Mucosa of descending colon (tissue), 3 donors: ENCODE data around the gene ANKRD24. TPM values are rescaled to one million over a fixed set of nuclear protein-coding genes. Genes with fewer than 3 reads are reported as not detected.
"Not testable (repeated sequence)": the region's sequence is repeated elsewhere in the genome, so short reads cannot be mapped to it uniquely, and the experiment has no call there.

Source experiments
- ATAC-seq: fragments of 200-7000 bp; cut with Tn5 transposase; one replicate; pipeline ENCODE4 v1.9.1; 2020; ENCODE audit warnings: mild to moderate bottlenecking, moderate library complexity
- DNase-seq, 3 donors: peaks; one replicate each; pipeline ENCODE4 v3.0.0-alpha.2; 2020
- H3K36me3 ChIP-seq: fragments of 200-600 bp; one replicate; pipeline ENCODE4 v1.8.0; 2021; ENCODE audit warnings: low read depth, mild to moderate bottlenecking
- H3K4me1 ChIP-seq: fragments of 200-600 bp; one replicate; pipeline ENCODE4 v1.8.0; 2021; ENCODE audit warnings: low read depth, mild to moderate bottlenecking
- H3K4me3 ChIP-seq: fragments of 200-600 bp; one replicate; pipeline ENCODE4 v1.8.0; 2021; ENCODE audit warnings: mild to moderate bottlenecking
- H3K9me3 ChIP-seq: fragments of 200-600 bp; one replicate; pipeline ENCODE4 v1.8.0; 2021; ENCODE audit warnings: mild to moderate bottlenecking
- intact Hi-C, 2 donors: fragments of 100-400 bp; cut with DNase I in 1 of 2; cut with micrococcal nuclease in 1 of 2; formaldehyde crosslinking; loops; one replicate each; pipeline versions ENCODE4 v1.11.0 to v1.11.1; 2022; cut with DNase I, micrococcal nuclease
- long read RNA-seq, 2 donors: library from polyadenylated mRNA; unstranded; transcript quantifications; one replicate each; pipeline ENCODE4 v2.0.0, GENCODE V29; 2019 to 2021
- total RNA-seq, 3 donors: library from RNA; stranded (reverse); fragmentation: NEBNext Ultra II Directional in 2 of 3; extraction: Animal tissue kit (Norgen Biotek cat#: 25700) in 2 of 3; gene quantifications; one replicate each; pipeline versions ENCODE4 v1.2.1 to v1.2.4, GENCODE V29; 2021 to 2023
- TF ChIP-seq, protein P1 (sequence below): fragments of 200-600 bp; IDR thresholded peaks from one replicate; pipeline ENCODE4 v1.8.0; 2022; ENCODE audit warnings: antibody characterized with exemption, mild to moderate bottlenecking
- donor health status: DM: no; HTN: no; CAD: no; lungs with moderate emphysema.
- donor health status: DM: no; HTN: no; CAD: no.
- donor health status: DM: no; HTN: yes; CAD: no.

The ANKRD24 gene
- 1 to 10 TPM in 2 of 3 donors, under 1 TPM in 1; 0.95 to 2.7 (median 1.3) TPM for total RNA-seq
- long read RNA-seq, donor 1, partial matches to known transcripts, result 2 of 6 reads
- long read RNA-seq, donor 1, other reads (novel, unspliced or antisense), result 3 of 6 reads
- long read RNA-seq, donor 2, result 0 reads

DNA sequence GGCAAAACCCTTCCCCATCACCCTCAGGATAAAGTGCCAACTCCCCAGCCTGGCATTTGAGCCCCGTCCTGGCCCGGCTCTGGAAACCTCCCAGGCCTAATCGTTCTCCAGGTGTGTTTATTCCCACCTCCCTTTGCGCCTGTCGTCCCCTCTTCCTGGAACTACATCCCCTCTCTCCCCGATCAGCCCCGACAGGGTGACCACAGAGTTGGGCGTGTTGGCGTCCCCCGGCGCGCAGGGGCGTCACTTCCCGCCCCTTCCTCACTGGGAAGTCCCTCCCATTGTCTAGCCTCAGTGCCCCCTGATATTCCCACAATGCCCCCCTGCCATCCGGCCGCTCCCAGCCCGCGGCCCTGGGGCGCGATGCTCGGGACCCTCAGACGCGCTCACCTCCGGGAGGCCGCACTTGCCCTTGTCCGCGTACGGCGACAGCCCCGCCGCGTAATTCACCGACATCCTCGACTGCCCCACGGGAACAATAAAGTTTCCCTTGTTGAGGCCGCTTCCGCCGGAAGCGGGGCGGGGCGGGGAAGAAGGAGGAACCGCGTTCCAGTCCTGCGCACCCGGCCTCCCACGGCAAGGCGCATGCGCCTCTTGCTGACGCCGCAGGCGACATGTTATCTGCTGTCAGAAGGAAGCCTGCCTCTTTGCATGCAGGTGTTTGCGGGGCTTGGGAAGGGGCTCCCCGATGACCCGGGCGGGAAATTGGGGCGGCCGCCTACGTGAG, at the start of gene ANKRD24, which contains the start of gene SIRT6:
TSS of gene ANKRD24 (plus strand) at position 606 of the 727 bp plus-strand sequence. CDS start 3,737 bp downstream, outside the sequence.
TSS of gene SIRT6 (minus strand) at position 480 of the 727 bp plus-strand sequence. CDS start at position 456, 24 bp downstream.
- H3K36me3 ChIP-seq, result no peaks in the 10 kb centered on the region
- intact Hi-C loops, result no loop called here
- H3K4me3 ChIP-seq, result peak within 1 kb of the TSS; percentile 79
- DNase-seq (peak; percentile 96 to 98 (median 97)), ATAC-seq (peak; percentile 88)
- peaks cover 23% of the 10 kb centered on the region for H3K4me1 ChIP-seq
- TF ChIP-seq, protein P1, sequence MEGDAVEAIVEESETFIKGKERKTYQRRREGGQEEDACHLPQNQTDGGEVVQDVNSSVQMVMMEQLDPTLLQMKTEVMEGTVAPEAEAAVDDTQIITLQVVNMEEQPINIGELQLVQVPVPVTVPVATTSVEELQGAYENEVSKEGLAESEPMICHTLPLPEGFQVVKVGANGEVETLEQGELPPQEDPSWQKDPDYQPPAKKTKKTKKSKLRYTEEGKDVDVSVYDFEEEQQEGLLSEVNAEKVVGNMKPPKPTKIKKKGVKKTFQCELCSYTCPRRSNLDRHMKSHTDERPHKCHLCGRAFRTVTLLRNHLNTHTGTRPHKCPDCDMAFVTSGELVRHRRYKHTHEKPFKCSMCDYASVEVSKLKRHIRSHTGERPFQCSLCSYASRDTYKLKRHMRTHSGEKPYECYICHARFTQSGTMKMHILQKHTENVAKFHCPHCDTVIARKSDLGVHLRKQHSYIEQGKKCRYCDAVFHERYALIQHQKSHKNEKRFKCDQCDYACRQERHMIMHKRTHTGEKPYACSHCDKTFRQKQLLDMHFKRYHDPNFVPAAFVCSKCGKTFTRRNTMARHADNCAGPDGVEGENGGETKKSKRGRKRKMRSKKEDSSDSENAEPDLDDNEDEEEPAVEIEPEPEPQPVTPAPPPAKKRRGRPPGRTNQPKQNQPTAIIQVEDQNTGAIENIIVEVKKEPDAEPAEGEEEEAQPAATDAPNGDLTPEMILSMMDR, result no peak
- no peaks in the 10 kb centered on the region for H3K9me3 ChIP-seq

- DNase-seq (no peak), ATAC-seq (no peak)
- TF ChIP-seq, protein P1, result no peak
- Histone ChIP-seq H3K36me3 (no peaks in the 10 kb centered on the region), H3K9me3 (no peaks in the 10 kb centered on the region), H3K4me1 (peaks cover 38% of the 10 kb centered on the region), H3K4me3 (no peak overlapping the region)
- intact Hi-C loops, result no loop called here
These were observed 48.1 kb upstream of the ANKRD24 start for GRCh38 chr19:4134351-4134750.

GRCh38 chr19:4135386-4135785, 47.1 kb upstream of the ANKRD24 start:
- ATAC-seq, H3K36me3 ChIP-seq, H3K4me3 ChIP-seq, H3K9me3 ChIP-seq, DNase-seq, intact Hi-C loops: not testable (repeated sequence)
- peaks cover 30% of the 10 kb centered on the region for H3K4me1 ChIP-seq

GRCh38 chr19:4136680-4137088, 45.8 kb upstream of the ANKRD24 start:
- TF ChIP-seq, protein P1, result no peak
- Histone ChIP-seq H3K4me3 (no peak overlapping the region), H3K36me3 (no peaks in the 10 kb centered on the region), H3K4me1 (peaks cover 21% of the 10 kb centered on the region), H3K9me3 (no peaks in the 10 kb centered on the region)
- intact Hi-C loops, result no loop called here
- DNase-seq, result peak in 1 of 3 donors; percentile 67
- ATAC-seq, result peak; percentile 61

DNA sequence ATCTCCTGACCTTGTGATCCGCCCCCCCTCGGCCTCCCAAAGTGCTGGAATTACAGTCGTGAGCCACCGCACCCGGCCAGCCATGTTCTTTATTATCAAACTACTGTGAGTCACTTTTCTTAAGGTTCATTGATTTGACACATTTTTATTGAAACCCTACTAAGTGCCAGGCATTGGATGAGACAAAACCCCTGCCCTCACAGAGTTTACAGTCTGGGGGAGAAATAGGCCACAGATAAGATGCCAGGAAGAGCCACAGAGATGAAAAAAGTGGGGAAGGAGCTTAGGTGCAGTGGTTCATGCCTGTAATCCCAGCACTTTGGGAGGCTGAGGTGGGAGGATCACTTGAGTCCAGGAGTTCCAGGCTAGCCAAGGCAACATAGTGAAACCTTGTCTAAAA, 44.0 kb upstream of the ANKRD24 start:
- intact Hi-C loops, result no loop called here
- peak in 1 of 3 donors; percentile 41 for DNase-seq
- TF ChIP-seq, protein P1, result no peak
- Histone ChIP-seq H3K4me1 (peaks cover 17% of the 10 kb centered on the region), H3K4me3 (no peak overlapping the region), H3K36me3 (no peaks in the 10 kb centered on the region), H3K9me3 (no peaks in the 10 kb centered on the region)
- no peak for ATAC-seq

DNA sequence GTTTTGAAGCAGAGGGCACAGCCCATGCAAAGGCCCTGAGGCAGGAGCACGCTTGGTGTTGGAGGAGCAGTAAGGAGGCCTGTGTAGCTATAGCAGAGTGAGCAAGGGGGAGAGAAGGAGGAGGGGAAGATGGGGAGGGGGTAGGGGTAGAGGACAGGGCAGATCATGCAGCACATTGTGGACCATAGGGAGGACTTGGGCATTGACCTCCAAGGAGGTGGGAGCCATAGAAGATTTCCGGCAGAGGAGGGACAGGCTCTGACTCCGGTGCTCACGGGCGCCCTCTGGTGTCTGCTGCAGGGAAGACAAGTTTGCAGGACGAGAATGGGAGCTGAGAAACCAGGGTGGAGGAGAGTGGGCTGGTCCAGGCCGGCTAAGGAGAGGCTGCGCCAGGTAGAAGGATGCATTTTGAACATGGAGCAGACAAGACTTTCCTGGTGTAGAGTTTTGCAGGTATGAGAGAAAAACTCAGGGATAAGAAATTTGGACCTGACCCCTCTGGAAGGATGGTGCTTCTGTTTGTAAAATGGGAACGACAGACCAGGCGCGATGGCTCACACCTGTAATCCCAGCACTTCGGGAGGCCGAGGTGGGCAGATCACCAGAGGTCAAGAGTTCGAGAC, 42.8 kb upstream of the ANKRD24 start:
- peaks cover 17% of the 10 kb centered on the region for H3K4me1 ChIP-seq
- ATAC-seq, result peak; percentile 78
- no peaks in the 10 kb centered on the region for H3K36me3 ChIP-seq
- TF ChIP-seq, protein P1, result peak; percentile 90
- H3K9me3 ChIP-seq, result no peaks in the 10 kb centered on the region
- intact Hi-C loops, result no loop called here
- H3K4me3 ChIP-seq, result no peak overlapping the region
- DNase-seq, result peak; percentile 91 to 97 (median 95)
